ENCODE measurements around the gene ZNF302.

Gene ZNF302

GRCh38 chr19:34649886-34650543 lies 27.5 kb upstream of the ZNF302 start:
- no peaks in the 10 kb centered on the region for H3K36me3 ChIP-seq (ENCODE audit: insufficient read depth, low read length)
- H3K4me1 ChIP-seq (ENCODE audit: insufficient read depth, low read length, severe bottlenecking): no peaks in the 10 kb centered on the region
- TF ChIP-seq EZH2 (IDR thresholded peaks at IDR 0.05; ENCODE audit: borderline replicate concordance, low read length): no peak
- TF ChIP-seq, protein P1, sequence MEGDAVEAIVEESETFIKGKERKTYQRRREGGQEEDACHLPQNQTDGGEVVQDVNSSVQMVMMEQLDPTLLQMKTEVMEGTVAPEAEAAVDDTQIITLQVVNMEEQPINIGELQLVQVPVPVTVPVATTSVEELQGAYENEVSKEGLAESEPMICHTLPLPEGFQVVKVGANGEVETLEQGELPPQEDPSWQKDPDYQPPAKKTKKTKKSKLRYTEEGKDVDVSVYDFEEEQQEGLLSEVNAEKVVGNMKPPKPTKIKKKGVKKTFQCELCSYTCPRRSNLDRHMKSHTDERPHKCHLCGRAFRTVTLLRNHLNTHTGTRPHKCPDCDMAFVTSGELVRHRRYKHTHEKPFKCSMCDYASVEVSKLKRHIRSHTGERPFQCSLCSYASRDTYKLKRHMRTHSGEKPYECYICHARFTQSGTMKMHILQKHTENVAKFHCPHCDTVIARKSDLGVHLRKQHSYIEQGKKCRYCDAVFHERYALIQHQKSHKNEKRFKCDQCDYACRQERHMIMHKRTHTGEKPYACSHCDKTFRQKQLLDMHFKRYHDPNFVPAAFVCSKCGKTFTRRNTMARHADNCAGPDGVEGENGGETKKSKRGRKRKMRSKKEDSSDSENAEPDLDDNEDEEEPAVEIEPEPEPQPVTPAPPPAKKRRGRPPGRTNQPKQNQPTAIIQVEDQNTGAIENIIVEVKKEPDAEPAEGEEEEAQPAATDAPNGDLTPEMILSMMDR (IDR thresholded peaks at IDR 0.05; ENCODE audit: low read length): no peak
- no peaks in the 10 kb centered on the region for H3K79me2 ChIP-seq (ENCODE audit: insufficient read depth, low read length)
- no peaks in the 10 kb centered on the region for H3K9me2 ChIP-seq (ENCODE audit: low read depth, low read length)
- no peaks in the 10 kb centered on the region for H3K27me3 ChIP-seq (ENCODE audit: insufficient read depth, low read length)
- no peaks in the 10 kb centered on the region for H4K20me1 ChIP-seq (ENCODE audit: insufficient read depth, low read length)
- H2AFZ ChIP-seq (ENCODE audit: low read length): no peak overlapping the region
- no peak overlapping the region for H3K4me2 ChIP-seq (ENCODE audit: low read length)
- no peak overlapping the region for H3K27ac ChIP-seq (ENCODE audit: low read depth, low read length, poor library complexity, severe bottlenecking)
- H3K9me3 ChIP-seq (ENCODE audit: low read length): 0 out of 2 replicates have a peak, but pooled peaks cover 7% of the 10 kb centered on the region
- H3K9ac ChIP-seq (ENCODE audit: low read length): no peak overlapping the region
- H3F3A ChIP-seq (ENCODE audit: insufficient read depth, low read length): no peaks in the 10 kb centered on the region
- no peak overlapping the region for H3K4me3 ChIP-seq (ENCODE audit: low read depth, low read length, poor library complexity, severe bottlenecking)

DNA sequence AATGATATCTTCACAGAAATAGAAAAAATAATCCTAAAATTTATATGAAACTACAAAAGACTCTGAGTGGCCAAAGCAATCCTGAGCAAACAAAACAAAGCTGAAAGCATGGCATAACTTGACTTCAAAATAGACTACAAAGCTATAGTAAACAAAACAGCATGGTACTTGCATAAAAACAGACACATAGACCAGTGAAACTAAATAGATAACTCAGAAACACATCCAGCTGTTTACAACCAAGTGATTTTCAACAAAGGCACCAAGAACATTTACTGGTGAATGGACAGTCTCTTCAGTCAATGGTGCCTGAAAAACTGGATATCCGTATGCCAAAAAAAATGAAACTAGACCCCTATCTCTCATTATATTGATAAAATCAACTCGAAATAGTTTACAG lies 25.7 kb upstream of the ZNF302 start:
- Histone ChIP-seq H3K4me2 (ENCODE audit: low read length) (no peak overlapping the region), H3K9me2 (ENCODE audit: low read depth, low read length) (no peaks in the 10 kb centered on the region), H4K20me1 (ENCODE audit: insufficient read depth, low read length) (no peaks in the 10 kb centered on the region), H3K79me2 (ENCODE audit: insufficient read depth, low read length) (no peaks in the 10 kb centered on the region), H3K4me3 (ENCODE audit: low read depth, low read length, poor library complexity, severe bottlenecking) (no peak overlapping the region), H3K36me3 (ENCODE audit: insufficient read depth, low read length) (no peaks in the 10 kb centered on the region), H3F3A (ENCODE audit: insufficient read depth, low read length) (no peaks in the 10 kb centered on the region), H3K27me3 (ENCODE audit: insufficient read depth, low read length) (no peaks in the 10 kb centered on the region), H3K9me3 (ENCODE audit: low read length) (0 out of 2 replicates have a peak, but pooled peaks cover 7% of the 10 kb centered on the region), H2AFZ (ENCODE audit: low read length) (no peak overlapping the region), H3K27ac (ENCODE audit: low read depth, low read length, poor library complexity, severe bottlenecking) (no peak overlapping the region), H3K4me1 (ENCODE audit: insufficient read depth, low read length, severe bottlenecking) (no peaks in the 10 kb centered on the region), H3K9ac (ENCODE audit: low read length) (no peak overlapping the region)
- TF ChIP-seq, protein P1 (IDR thresholded peaks at IDR 0.05; ENCODE audit: low read length): no peak
- TF ChIP-seq EZH2 (IDR thresholded peaks at IDR 0.05; ENCODE audit: borderline replicate concordance, low read length): no peak

DNA sequence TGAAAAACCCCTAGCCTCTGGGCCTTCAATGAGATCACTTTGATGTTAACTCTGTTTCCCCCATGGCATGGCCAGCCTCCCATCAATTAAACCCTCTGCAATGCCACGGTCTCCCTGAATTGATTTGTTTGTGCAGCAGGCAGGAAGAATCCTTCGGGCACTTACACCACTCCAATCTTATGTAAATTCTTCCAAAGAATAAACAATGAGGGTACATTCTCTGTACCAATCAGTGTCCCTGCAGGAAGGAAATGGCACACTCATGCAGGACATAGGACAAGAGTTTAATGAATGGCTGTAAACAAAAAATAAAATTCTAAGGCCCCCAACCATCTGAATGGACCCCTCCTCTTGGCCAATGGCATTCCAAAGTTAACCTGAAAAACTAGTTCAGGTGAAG lies 22.7 kb upstream of the ZNF302 start:
- H3K36me3 ChIP-seq (ENCODE audit: insufficient read depth, low read length): no peaks in the 10 kb centered on the region
- no peak for TF ChIP-seq EZH2 (IDR thresholded peaks at IDR 0.05; ENCODE audit: borderline replicate concordance, low read length)
- TF ChIP-seq, protein P1 (IDR thresholded peaks at IDR 0.05; ENCODE audit: low read length): no peak
- 0 out of 2 replicates have a peak, but pooled peaks cover 7% of the 10 kb centered on the region for H3K9me3 ChIP-seq (ENCODE audit: low read length)

More for the DNA sequence above, 22.7 kb upstream of the ZNF302 start:
- Histone ChIP-seq H3K27me3 (ENCODE audit: insufficient read depth, low read length) (no peaks in the 10 kb centered on the region), H3K27ac (ENCODE audit: low read depth, low read length, poor library complexity, severe bottlenecking) (no peak overlapping the region), H3K9me2 (ENCODE audit: low read depth, low read length) (no peaks in the 10 kb centered on the region), H3K4me3 (ENCODE audit: low read depth, low read length, poor library complexity, severe bottlenecking) (no peak overlapping the region), H3K9ac (ENCODE audit: low read length) (no peak overlapping the region), H2AFZ (ENCODE audit: low read length) (no peak overlapping the region), H3K4me1 (ENCODE audit: insufficient read depth, low read length, severe bottlenecking) (no peaks in the 10 kb centered on the region), H3F3A (ENCODE audit: insufficient read depth, low read length) (no peaks in the 10 kb centered on the region), H4K20me1 (ENCODE audit: insufficient read depth, low read length) (no peaks in the 10 kb centered on the region), H3K79me2 (ENCODE audit: insufficient read depth, low read length) (no peaks in the 10 kb centered on the region), H3K4me2 (ENCODE audit: low read length) (no peak overlapping the region)
